Activated T-cell treated with anti-CD3 and anti-CD28 coated beads for 1 hour (primary cell): ENCODE measurements around the gene TRIM46.
A peak's percentile ranks its signal among the peaks of the same experiment; 100 is the strongest.
"Not testable (repeated sequence)": the region's sequence is repeated elsewhere in the genome, so short reads cannot be mapped to it uniquely, and the experiment has no call there.

Source experiments
- DNase-seq: peaks from one replicate; pipeline ENCODE4 v3.0.0-alpha.2; 2020; ENCODE audit warnings: low read depth

The TRIM46 gene

GRCh38 chr1:155206891-155207805, 33.5 kb downstream of the TRIM46 start:
- DNase-seq = peak; percentile 90

- DNase-seq = no peak
These were observed 34.3 kb downstream of the TRIM46 start, which contains the start of gene THBS3 for GRCh38 chr1:155207806-155208540. THBS3 (minus strand) TSS chr1:155207897; CDS start chr1:155207876, 21 bp downstream.

- DNase-seq = peak; percentile 83
These were observed 35.1 kb downstream of the TRIM46 start, which contains the start of gene MTX1 for GRCh38 chr1:155208541-155209311. MTX1 (plus strand) TSS chr1:155208695; CDS start chr1:155208805, 110 bp downstream.

GRCh38 chr1:155209312-155209721, 35.7 kb downstream of the TRIM46 start:
- DNase-seq = no peak

- DNase-seq = no peak
These were observed 36.9 kb downstream of the TRIM46 start for GRCh38 chr1:155210314-155211104.

- DNase-seq = not testable (repeated sequence)
These were observed 37.9 kb downstream of the TRIM46 start for GRCh38 chr1:155211381-155212050.

GRCh38 chr1:155212051-155212440, 38.4 kb downstream of the TRIM46 start:
- not testable (repeated sequence) for DNase-seq

GRCh38 chr1:155214702-155215101, 41.1 kb downstream of the TRIM46 start:
- DNase-seq = not testable (repeated sequence)

- DNase-seq = no peak
These were observed 45.4 kb downstream of the TRIM46 start for GRCh38 chr1:155218854-155219591.

GRCh38 chr1:155219592-155220031, 46.0 kb downstream of the TRIM46 start:
- DNase-seq = no peak

GRCh38 chr1:155220211-155220965, 46.7 kb downstream of the TRIM46 start:
- DNase-seq = not testable (repeated sequence)

- DNase-seq = no peak
These were observed 49.4 kb downstream of the TRIM46 start for GRCh38 chr1:155223047-155223446.

GRCh38 chr1:155225404-155225759, 51.7 kb downstream of the TRIM46 start:
- not testable (repeated sequence) for DNase-seq

GRCh38 chr1:155226188-155226909, 52.7 kb downstream of the TRIM46 start:
- DNase-seq = peak; percentile 77

GRCh38 chr1:155226910-155227260, 53.2 kb downstream of the TRIM46 start:
- no peak for DNase-seq

GRCh38 chr1:155227261-155228095, 53.8 kb downstream of the TRIM46 start:
- DNase-seq = peak; percentile 96

- no peak for DNase-seq
These were observed 54.4 kb downstream of the TRIM46 start for GRCh38 chr1:155228096-155228427.

GRCh38 chr1:155231302-155231701, 57.7 kb downstream of the TRIM46 start:
- DNase-seq = not testable (repeated sequence)
